ENCODE data around the gene FAM174C. TPM values are rescaled to one million over a fixed set of nuclear protein-coding genes. Genes with fewer than 3 reads are reported as not detected.

FAM174C gene
- total and polyA plus RNA-seq, 4 donors: 14.6 to 79.8 (median 33.8) TPM

DNA sequence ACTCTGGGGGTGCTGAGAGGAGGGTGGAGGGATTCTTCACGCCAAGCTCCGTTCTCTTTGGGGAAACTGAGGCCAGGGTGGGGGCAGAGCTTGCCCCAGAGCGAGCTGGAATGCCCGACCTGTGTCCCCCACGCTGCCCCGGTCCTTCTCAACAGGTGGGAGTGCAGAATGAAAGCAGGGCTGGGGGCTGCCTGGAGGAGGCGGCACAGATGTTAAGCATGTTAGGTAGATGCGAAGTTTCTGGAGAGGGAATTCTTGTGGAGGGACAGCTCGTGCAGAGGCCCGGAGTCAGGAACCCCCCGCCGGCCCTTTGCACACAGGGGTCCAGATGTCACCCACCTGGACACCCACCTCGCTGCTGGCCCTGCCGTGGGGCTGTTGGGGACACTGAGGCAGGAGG is 19.4 kb downstream of the FAM174C start:
- DNase-seq (ENCODE audit: low spot score): no peak
- H3K4me1 ChIP-seq (ENCODE audit: control insufficient read depth in 4 of 4, insufficient read depth in 4 of 4, low read length in 3 of 4): peaks cover 12 to 37% (median 23%) of the 10 kb centered on the region in 4 donors
- WGBS: 85% methylated on average over 14 of the region's 14 CpGs
- TF ChIP-seq NR2F2 (IDR thresholded peaks at IDR 0.05) (no peak), HNF4A (conservative IDR thresholded peaks at IDR 0.05) (no peak), YY1 (IDR thresholded peaks at IDR 0.05) (no peak), RAD21 (IDR thresholded peaks at IDR 0.05) (no peak), ZBTB33 (IDR thresholded peaks at IDR 0.05) (no peak), FOXA2 (IDR thresholded peaks at IDR 0.05) (no peak), GABPA (IDR thresholded peaks at IDR 0.05 in 1 of 2, conservative IDR thresholded peaks at IDR 0.05 in 1 of 2) (no peak), FOXA1 (IDR thresholded peaks at IDR 0.05) (no peak), EGR1 (IDR thresholded peaks at IDR 0.05; ENCODE audit: low read depth in 2 of 2) (no peak), TAF1 (conservative IDR thresholded peaks at IDR 0.05) (no peak), HNF4G (IDR thresholded peaks at IDR 0.05) (no peak), JUND (IDR thresholded peaks at IDR 0.05) (no peak), RXRA (IDR thresholded peaks at IDR 0.05) (no peak)
- TF ChIP-seq, protein P1, sequence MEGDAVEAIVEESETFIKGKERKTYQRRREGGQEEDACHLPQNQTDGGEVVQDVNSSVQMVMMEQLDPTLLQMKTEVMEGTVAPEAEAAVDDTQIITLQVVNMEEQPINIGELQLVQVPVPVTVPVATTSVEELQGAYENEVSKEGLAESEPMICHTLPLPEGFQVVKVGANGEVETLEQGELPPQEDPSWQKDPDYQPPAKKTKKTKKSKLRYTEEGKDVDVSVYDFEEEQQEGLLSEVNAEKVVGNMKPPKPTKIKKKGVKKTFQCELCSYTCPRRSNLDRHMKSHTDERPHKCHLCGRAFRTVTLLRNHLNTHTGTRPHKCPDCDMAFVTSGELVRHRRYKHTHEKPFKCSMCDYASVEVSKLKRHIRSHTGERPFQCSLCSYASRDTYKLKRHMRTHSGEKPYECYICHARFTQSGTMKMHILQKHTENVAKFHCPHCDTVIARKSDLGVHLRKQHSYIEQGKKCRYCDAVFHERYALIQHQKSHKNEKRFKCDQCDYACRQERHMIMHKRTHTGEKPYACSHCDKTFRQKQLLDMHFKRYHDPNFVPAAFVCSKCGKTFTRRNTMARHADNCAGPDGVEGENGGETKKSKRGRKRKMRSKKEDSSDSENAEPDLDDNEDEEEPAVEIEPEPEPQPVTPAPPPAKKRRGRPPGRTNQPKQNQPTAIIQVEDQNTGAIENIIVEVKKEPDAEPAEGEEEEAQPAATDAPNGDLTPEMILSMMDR (IDR thresholded peaks at IDR 0.05; ENCODE audit: low read depth, low read length, missing input control): no peak
- TF ChIP-seq, protein P2, sequence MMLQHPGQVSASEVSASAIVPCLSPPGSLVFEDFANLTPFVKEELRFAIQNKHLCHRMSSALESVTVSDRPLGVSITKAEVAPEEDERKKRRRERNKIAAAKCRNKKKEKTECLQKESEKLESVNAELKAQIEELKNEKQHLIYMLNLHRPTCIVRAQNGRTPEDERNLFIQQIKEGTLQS (IDR thresholded peaks at IDR 0.05): no peak
- TF ChIP-seq, protein P3, sequence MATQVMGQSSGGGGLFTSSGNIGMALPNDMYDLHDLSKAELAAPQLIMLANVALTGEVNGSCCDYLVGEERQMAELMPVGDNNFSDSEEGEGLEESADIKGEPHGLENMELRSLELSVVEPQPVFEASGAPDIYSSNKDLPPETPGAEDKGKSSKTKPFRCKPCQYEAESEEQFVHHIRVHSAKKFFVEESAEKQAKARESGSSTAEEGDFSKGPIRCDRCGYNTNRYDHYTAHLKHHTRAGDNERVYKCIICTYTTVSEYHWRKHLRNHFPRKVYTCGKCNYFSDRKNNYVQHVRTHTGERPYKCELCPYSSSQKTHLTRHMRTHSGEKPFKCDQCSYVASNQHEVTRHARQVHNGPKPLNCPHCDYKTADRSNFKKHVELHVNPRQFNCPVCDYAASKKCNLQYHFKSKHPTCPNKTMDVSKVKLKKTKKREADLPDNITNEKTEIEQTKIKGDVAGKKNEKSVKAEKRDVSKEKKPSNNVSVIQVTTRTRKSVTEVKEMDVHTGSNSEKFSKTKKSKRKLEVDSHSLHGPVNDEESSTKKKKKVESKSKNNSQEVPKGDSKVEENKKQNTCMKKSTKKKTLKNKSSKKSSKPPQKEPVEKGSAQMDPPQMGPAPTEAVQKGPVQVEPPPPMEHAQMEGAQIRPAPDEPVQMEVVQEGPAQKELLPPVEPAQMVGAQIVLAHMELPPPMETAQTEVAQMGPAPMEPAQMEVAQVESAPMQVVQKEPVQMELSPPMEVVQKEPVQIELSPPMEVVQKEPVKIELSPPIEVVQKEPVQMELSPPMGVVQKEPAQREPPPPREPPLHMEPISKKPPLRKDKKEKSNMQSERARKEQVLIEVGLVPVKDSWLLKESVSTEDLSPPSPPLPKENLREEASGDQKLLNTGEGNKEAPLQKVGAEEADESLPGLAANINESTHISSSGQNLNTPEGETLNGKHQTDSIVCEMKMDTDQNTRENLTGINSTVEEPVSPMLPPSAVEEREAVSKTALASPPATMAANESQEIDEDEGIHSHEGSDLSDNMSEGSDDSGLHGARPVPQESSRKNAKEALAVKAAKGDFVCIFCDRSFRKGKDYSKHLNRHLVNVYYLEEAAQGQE (IDR thresholded peaks at IDR 0.05): no peak
- TF ChIP-seq, protein P4, sequence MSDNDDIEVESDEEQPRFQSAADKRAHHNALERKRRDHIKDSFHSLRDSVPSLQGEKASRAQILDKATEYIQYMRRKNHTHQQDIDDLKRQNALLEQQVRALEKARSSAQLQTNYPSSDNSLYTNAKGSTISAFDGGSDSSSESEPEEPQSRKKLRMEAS (IDR thresholded peaks at IDR 0.05): no peak
- no peaks in the 10 kb centered on the region for H3K9me3 ChIP-seq (ENCODE audit: control insufficient read depth in 4 of 4, low read length in 3 of 4)
- H3K36me3 ChIP-seq (ENCODE audit: control insufficient read depth in 4 of 4, insufficient read depth in 3 of 4, low read depth in 1 of 4, low read length in 3 of 4): peaks cover 0 to 5% (median 0%) of the 10 kb centered on the region in 4 donors
- no peak overlapping the region for H3K27ac ChIP-seq (ENCODE audit: low read depth in 1 of 2, low read length in 2 of 2)
- H3K4me3 ChIP-seq (ENCODE audit: low read depth in 1 of 3, low read length in 3 of 3): no peak overlapping the region
- H3K27me3 ChIP-seq (ENCODE audit: control insufficient read depth in 4 of 4, insufficient read depth in 4 of 4, low read length in 3 of 4): no peaks in the 10 kb centered on the region
- H3K9ac ChIP-seq (ENCODE audit: low read depth in 1 of 2, low read length in 2 of 2): no peak overlapping the region

Data from liver (tissue), 9 donors.